Activated CD8-positive, alpha-beta T cell treated with anti-CD3 and anti-CD28 coated beads, Interleukin-2, amount 10 ng/mL, durations not matched to agents 7 days and 5 days (primary cell): ENCODE measurements around the gene PRR22. TPM values are rescaled to one million over a fixed set of nuclear protein-coding genes. Genes with fewer than 3 reads are reported as not detected.
"Not testable (repeated sequence)": the region's sequence is repeated elsewhere in the genome, so short reads cannot be mapped to it uniquely, and the experiment has no call there.

Experiments used
- ATAC-seq: fragments of 150-1000 bp; cut with Tn5 transposase; one replicate; pipeline ENCODE4 v1.10.0; 2021; ENCODE audit warnings: moderate library complexity
- CTCF ChIA-PET: fragments of 350-600 bp; sonication (Branson Sonifier 250); formaldehyde crosslinking; loops from one replicate; lab custom pipeline; 2021; ENCODE audit warnings: antibody characterized with exemption; lab: Charles Lee
- POLR2A ChIA-PET: fragments of 350-600 bp; sonication (Branson Sonifier 250); formaldehyde crosslinking; loops from one replicate; lab custom pipeline; 2021; ENCODE audit warnings: antibody characterized with exemption; lab: Charles Lee
- DNase-seq: peaks from one replicate; pipeline ENCODE4 v3.0.0-alpha.2; 2020
- H3K27ac Mint-ChIP-seq: one replicate; pipeline ENCODE4 v1.8.0; 2021; ENCODE audit warnings: mild to moderate bottlenecking, mixed read lengths
- H3K27me3 Mint-ChIP-seq: one replicate; pipeline ENCODE4 v1.8.0; 2021; ENCODE audit warnings: low read depth, mixed read lengths
- H3K36me3 Mint-ChIP-seq: one replicate; pipeline ENCODE4 v1.8.0; 2021; ENCODE audit warnings: low read depth, mixed read lengths
- H3K4me1 Mint-ChIP-seq: one replicate; pipeline ENCODE4 v1.8.0; 2021; ENCODE audit warnings: low read depth, mixed read lengths
- H3K4me3 Mint-ChIP-seq: one replicate; pipeline ENCODE4 v1.8.0; 2021; ENCODE audit warnings: mild to moderate bottlenecking, mixed read lengths
- H3K9me3 Mint-ChIP-seq: one replicate; pipeline ENCODE4 v1.8.0; 2022; ENCODE audit warnings: mixed read lengths; ENCODE audit not compliant: insufficient read depth
- total RNA-seq, 2 experiments: library from RNA; stranded (reverse); gene quantifications; one replicate each; pipeline ENCODE4 v1.2.3, GENCODE V29; 2021

PRR22 gene
- total RNA-seq, 2 experiments from 2014 or later: 5.7 to 6.0 TPM

DNA sequence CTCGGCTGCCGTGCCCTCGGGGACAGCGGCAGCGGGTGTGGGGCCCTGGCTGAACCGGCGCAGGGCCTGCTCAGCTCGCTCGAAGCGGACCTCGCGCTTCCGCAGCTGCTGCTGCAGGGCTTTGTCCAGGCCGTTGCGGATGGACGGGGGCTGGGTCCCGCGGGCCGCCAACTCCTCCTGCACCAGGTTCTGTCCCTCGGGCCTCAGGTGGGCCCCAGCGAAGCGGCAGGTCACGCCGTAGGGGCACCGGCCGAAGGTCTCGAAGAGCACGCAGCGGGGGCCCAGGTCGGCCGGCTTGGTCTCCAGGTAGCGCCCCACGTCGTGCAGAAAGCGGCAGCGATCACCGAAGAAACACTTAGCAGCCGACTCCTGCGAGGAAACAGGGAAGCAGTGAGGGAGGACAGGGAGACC lies 4.8 kb upstream of the PRR22 start:
- Mint-ChIP-seq H3K4me3 (no peak overlapping the region), H3K27me3 (no peaks in the 10 kb centered on the region), H3K4me1 (peaks cover 16% of the 10 kb centered on the region), H3K9me3 (no peaks in the 10 kb centered on the region), H3K27ac (no peak overlapping the region), H3K36me3 (peaks cover 39% of the 10 kb centered on the region)
- CTCF ChIA-PET: no interaction called here
- POLR2A ChIA-PET: interaction anchor here (1.0 to 2.2 kb wide), 2 partner anchors 39 to 71 kb away, joined by 7 to 12 read pairs; no protein-coding TSS in a partner anchor
- no peak for ATAC-seq
- no peak for DNase-seq

GRCh38 chr19:5788422-5788821 lies 3.9 kb upstream of the PRR22 start:
- POLR2A ChIA-PET: interaction anchor here (0.6 kb wide), 1 partner anchor 40 kb away, joined by 3 read pairs; no protein-coding TSS in a partner anchor
- H3K27me3 Mint-ChIP-seq: no peaks in the 10 kb centered on the region
- H3K4me3 Mint-ChIP-seq: no peak overlapping the region

DNA sequence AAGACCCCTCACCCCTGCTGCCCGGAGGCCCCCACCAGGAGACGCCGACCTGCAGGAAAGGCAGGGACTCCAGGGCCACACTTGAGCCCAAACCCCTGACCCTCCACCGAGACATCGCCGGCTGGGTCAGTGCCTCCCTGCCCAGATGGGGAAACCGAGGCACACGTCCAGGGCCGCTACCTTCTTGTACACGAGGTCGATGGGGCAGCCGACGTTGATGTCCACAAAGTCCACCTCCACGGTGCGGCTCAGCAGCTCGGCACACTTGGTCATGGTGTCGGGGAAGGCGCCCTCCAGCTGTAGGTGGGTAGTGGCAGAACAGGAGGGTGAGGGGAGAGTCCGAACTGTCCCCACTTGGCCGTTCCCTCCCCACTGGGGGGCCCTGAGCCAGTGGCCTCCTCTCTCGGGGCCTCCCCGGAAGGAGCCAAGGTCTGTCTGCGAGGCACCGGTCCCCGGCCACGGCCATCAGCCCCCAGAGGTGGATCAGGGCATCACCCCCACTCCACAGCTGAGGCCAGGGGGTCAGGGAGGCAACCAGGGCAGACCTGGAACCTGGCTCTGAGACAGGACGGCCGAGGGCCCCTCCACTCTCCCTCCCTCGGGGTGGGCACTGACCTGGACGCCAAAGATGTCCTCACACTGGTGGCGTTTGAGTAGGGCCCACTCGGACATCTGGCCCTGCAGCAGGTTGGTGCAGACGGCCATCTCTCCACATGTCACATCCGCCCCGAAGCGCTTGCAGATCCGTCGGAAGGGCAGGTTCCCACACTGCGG lies 3.0 kb upstream of the PRR22 start:
- peaks cover 16% of the 10 kb centered on the region for H3K4me1 Mint-ChIP-seq
- H3K9me3 Mint-ChIP-seq: no peaks in the 10 kb centered on the region
- no peak overlapping the region for H3K4me3 Mint-ChIP-seq
- ChIA-PET POLR2A (no interaction called here), CTCF (no interaction called here)
- no peak overlapping the region for H3K27ac Mint-ChIP-seq
- DNase-seq (no peak), ATAC-seq (no peak)
- no peaks in the 10 kb centered on the region for H3K27me3 Mint-ChIP-seq
- H3K36me3 Mint-ChIP-seq: peaks cover 44% of the 10 kb centered on the region

More at GRCh38 chr19:5788422-5788821, 3.9 kb upstream of the PRR22 start:
- Mint-ChIP-seq H3K4me1 (peaks cover 16% of the 10 kb centered on the region), H3K36me3 (peaks cover 42% of the 10 kb centered on the region), H3K27ac (no peak overlapping the region), H3K9me3 (no peaks in the 10 kb centered on the region)
- CTCF ChIA-PET: no interaction called here
- no peak for DNase-seq
- no peak for ATAC-seq

DNA sequence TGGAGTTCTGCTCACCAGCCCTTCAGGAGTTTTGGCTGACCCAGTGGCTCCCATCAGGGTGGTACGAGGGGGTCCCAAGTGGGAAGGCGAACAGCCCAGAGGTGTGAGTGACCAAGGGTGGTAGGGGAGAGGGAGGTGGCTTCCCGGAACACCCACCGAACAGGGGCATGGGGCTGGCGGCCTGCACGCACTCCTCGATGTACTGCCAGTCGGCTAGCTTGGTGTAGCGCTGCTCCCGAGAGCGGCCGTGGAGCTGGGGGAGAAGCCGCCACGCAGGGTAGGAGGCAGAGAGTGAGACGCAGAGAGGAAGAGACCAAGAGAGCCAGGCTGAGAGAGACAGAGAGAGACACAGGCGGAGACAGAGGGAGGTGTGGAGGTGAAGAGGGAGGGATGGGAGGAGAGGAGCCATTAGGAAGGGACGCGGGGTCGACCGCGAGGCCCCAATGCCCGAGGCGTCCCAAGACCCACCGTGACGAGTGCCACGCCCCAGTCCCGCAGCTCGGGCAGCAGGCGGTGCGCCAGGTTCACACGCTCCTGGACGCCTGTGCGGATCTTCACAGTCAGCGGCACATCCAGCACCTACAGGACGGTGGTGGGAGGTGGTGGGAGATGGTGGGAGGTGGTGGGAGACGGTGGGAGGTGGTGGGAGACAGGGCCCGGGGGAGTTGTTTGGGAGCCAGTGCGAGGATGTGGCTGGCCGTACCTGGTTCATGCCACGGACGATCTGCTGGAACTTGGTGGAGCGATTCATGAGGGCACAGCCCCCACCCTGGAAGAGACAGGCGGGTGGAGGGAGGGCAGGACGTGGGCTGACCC lies 2.3 kb upstream of the PRR22 start:
- H3K9me3 Mint-ChIP-seq: no peaks in the 10 kb centered on the region

DNA sequence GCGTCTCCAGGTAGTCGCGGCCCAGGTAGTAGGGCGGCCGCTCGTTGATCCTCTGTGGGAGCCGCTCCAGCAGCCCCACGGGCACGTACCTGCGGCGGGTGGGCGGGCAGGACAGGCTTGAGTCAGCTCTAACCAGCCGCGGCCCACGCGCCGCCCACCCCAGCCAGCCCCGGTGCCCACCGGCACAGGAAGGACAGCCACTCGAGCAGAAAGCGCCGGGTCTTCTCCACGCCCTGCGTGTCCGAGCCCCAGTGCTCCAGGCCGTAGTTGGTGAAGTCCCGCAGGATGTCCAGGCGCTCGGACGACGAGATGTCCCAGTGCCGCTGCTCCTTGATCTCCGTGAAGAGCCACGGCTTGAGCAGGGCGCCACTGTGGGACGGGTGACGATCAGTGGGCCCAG lies 877 bp upstream of the PRR22 start:
- ChIA-PET CTCF (no interaction called here), POLR2A (no interaction called here)
- no peak overlapping the region for H3K27ac Mint-ChIP-seq
- H3K27me3 Mint-ChIP-seq: no peaks in the 10 kb centered on the region
- no peak overlapping the region for H3K4me3 Mint-ChIP-seq
- no peaks in the 10 kb centered on the region for H3K9me3 Mint-ChIP-seq
- DNase-seq: no peak
- peaks cover 9% of the 10 kb centered on the region for H3K4me1 Mint-ChIP-seq
- H3K36me3 Mint-ChIP-seq: peaks cover 36% of the 10 kb centered on the region
- ATAC-seq: no peak

More for the DNA sequence above, 2.3 kb upstream of the PRR22 start:
- DNase-seq: no peak
- Mint-ChIP-seq H3K4me3 (no peak overlapping the region), H3K27ac (no peak overlapping the region), H3K27me3 (no peaks in the 10 kb centered on the region), H3K36me3 (peaks cover 44% of the 10 kb centered on the region), H3K4me1 (peaks cover 16% of the 10 kb centered on the region)
- ChIA-PET POLR2A (no interaction called here), CTCF (no interaction called here)
- no peak for ATAC-seq

- Mint-ChIP-seq H3K27ac (no peak overlapping the region), H3K4me1 (no peaks in the 10 kb centered on the region), H3K27me3 (no peaks in the 10 kb centered on the region), H3K36me3 (peaks cover 23% of the 10 kb centered on the region), H3K4me3 (no peak overlapping the region), H3K9me3 (no peaks in the 10 kb centered on the region)
- ChIA-PET CTCF (no interaction called here), POLR2A (no interaction called here)
- DNase-seq (no peak), ATAC-seq (no peak)
These were observed 1.3 kb downstream of the PRR22 start for GRCh38 chr19:5782945-5783919.

GRCh38 chr19:5782322-5782721 lies 2.2 kb downstream of the PRR22 start:
- no peaks in the 10 kb centered on the region for H3K4me1 Mint-ChIP-seq
- peaks cover 17% of the 10 kb centered on the region for H3K36me3 Mint-ChIP-seq
- CTCF ChIA-PET: no interaction called here
- H3K27me3 Mint-ChIP-seq: no peaks in the 10 kb centered on the region
- no peak overlapping the region for H3K27ac Mint-ChIP-seq
- POLR2A ChIA-PET: no interaction called here
- no peaks in the 10 kb centered on the region for H3K9me3 Mint-ChIP-seq
- ATAC-seq: no peak
- DNase-seq: no peak
- no peak overlapping the region for H3K4me3 Mint-ChIP-seq

GRCh38 chr19:5780916-5781315 lies 3.6 kb downstream of the PRR22 start:
- H3K36me3 Mint-ChIP-seq, H3K27ac Mint-ChIP-seq, ATAC-seq, CTCF ChIA-PET, H3K9me3 Mint-ChIP-seq, DNase-seq, H3K4me3 Mint-ChIP-seq, H3K27me3 Mint-ChIP-seq, H3K4me1 Mint-ChIP-seq: not testable (repeated sequence)
- POLR2A ChIA-PET: interaction anchor here (1.2 kb wide), 1 partner anchor 10 kb away, joined by 4 read pairs; the partner anchor contains the start of gene DUS3L

DNA sequence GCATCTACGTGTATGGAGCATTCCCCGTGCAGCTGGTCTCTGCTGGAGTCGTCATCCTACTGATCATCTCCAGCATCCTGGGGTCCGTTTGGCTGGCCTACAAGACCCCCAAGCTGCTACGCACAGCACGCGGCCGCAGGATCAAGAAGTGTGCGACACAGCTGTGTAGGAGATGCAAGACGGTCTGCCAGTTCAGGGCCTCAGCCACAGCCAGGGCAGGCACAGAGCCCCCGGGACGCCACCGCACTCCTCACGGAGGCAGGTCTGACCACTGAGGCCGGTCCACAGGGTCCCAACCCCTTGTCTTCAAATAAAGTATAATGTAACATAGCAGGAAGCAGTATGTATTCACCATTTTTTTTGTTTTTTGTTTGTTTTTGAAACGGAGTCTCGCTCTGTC lies 6.1 kb downstream of the PRR22 start:
- Mint-ChIP-seq H3K27me3 (no peaks in the 10 kb centered on the region), H3K36me3 (peaks cover 2% of the 10 kb centered on the region), H3K27ac (no peak overlapping the region), H3K4me3 (no peak overlapping the region), H3K9me3 (no peaks in the 10 kb centered on the region), H3K4me1 (no peaks in the 10 kb centered on the region)
- ChIA-PET CTCF (interaction anchor here (1.3 kb wide), 1 partner anchor 26 kb away, joined by 4 read pairs; the partner anchor contains the start of gene NRTN), POLR2A (no interaction called here)
- DNase-seq (no peak), ATAC-seq (no peak)

GRCh38 chr19:5775668-5776309 lies 8.8 kb downstream of the PRR22 start:
- Mint-ChIP-seq H3K27ac (no peak overlapping the region), H3K36me3 (no peaks in the 10 kb centered on the region)
- no peak for ATAC-seq

GRCh38 chr19:5774921-5775320 lies 9.6 kb downstream of the PRR22 start:
- Mint-ChIP-seq H3K27ac (no peak overlapping the region), H3K9me3 (no peaks in the 10 kb centered on the region), H3K27me3 (no peaks in the 10 kb centered on the region), H3K4me1 (no peaks in the 10 kb centered on the region), H3K36me3 (no peaks in the 10 kb centered on the region), H3K4me3 (no peak overlapping the region)
- ChIA-PET POLR2A (no interaction called here), CTCF (no interaction called here)
- ATAC-seq: no peak
- DNase-seq: no peak

More at GRCh38 chr19:5775668-5776309, 8.8 kb downstream of the PRR22 start:
- Mint-ChIP-seq H3K27me3 (no peaks in the 10 kb centered on the region), H3K4me1 (no peaks in the 10 kb centered on the region), H3K9me3 (no peaks in the 10 kb centered on the region), H3K4me3 (no peak overlapping the region)
- DNase-seq: no peak
- ChIA-PET CTCF (no interaction called here), POLR2A (no interaction called here)
